GM18951 (cell line): ENCODE data around the gene KANSL1L.

Experiments used
- POLR2A ChIP-seq: IDR thresholded peaks from 4 replicates; pipeline ENCODE4 v1.6.1; 2011; ENCODE audit warnings: mild to moderate bottlenecking; ENCODE audit not compliant: insufficient read length, insufficient read depth; ENCODE audit errors: extremely low read depth
- in situ Hi-C: fragments of 300-500 bp; cut with MboI; formaldehyde crosslinking; loops from one replicate; pipeline ENCODE4 v1.12.0; 2022; ENCODE audit warnings: low sequenced_read_pairs, mixed read lengths, inconsistent platforms; ENCODE audit not compliant: unreplicated experiment

The KANSL1L gene

GRCh38 chr2:209985874-209986273 lies 185.3 kb downstream of the KANSL1L start:
- in situ Hi-C loops, result no loop called here
- TF ChIP-seq POLR2A, result no peak

GRCh38 chr2:209984291-209984690 lies 186.9 kb downstream of the KANSL1L start:
- in situ Hi-C loops, result no loop called here
- no peak for TF ChIP-seq POLR2A

- TF ChIP-seq POLR2A, result no peak
- in situ Hi-C loops, result loop anchor here (5.0 kb wide), 1 partner anchor 220 kb away; no protein-coding TSS in a partner anchor
These were observed 193.6 kb downstream of the KANSL1L start for GRCh38 chr2:209977386-209978239.

DNA sequence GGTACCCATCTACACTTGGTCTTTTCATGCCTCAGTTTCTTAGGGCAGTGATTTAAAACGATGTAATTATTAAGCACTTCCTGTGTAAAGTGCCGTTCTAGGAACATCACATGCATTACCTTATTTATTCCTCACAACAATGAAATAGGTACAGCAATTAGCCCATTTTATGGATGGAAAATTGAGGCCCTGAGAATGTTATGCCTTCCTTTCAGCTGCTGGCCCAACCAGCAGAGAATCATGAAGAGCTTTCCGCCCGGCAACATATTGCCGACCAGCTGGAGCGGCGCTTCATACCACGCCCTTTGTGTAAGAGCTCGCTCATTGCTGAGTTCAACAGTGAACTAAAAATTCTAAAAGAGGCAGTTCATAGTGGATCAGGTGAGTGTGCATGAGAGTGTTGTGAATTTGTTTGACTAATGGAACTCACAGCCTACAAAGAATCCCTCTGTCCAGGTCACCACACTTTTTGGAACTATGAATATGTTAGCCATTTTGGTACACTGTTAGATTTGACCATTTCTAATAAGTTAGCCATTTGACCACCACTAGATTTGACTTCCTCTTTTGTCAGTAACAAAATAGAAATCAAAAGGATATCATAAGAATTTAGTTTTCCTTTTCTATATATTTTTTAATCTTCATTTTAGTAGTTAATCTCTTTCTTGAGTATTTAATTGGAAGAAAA lies 194.4 kb downstream of the KANSL1L start:
- TF ChIP-seq POLR2A, result no peak
- in situ Hi-C loops, result loop anchor here (5.0 kb wide), 1 partner anchor 220 kb away; no protein-coding TSS in a partner anchor

DNA sequence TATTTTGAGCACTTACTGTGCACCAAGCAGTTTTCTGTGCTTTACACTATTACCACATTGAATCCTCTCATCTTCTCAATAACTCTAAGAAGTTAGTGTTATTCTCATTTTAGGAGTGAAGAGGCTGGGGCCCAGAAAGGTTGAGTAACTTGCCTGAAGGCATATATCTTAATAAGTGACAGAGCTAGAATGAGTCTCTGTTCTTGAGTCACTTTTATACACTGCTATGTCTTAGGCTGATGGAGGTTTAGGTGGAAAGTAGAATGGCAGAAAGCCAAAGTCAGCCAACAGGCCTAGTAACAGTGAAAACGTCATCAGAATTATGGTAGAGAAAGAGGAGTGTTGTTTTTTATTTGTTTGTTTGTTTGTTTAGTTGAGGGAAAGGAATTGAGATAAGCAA lies 196.6 kb downstream of the KANSL1L start:
- no peak for TF ChIP-seq POLR2A
- in situ Hi-C loops, result no loop called here

- no peak for TF ChIP-seq POLR2A
- in situ Hi-C loops, result no loop called here
These were observed 197.9 kb downstream of the KANSL1L start for GRCh38 chr2:209973328-209973727.
